ENCODE data around the gene ARL15.
"Not testable (repeated sequence)": the region's sequence is repeated elsewhere in the genome, so short reads cannot be mapped to it uniquely, and the experiment has no call there.

DNA sequence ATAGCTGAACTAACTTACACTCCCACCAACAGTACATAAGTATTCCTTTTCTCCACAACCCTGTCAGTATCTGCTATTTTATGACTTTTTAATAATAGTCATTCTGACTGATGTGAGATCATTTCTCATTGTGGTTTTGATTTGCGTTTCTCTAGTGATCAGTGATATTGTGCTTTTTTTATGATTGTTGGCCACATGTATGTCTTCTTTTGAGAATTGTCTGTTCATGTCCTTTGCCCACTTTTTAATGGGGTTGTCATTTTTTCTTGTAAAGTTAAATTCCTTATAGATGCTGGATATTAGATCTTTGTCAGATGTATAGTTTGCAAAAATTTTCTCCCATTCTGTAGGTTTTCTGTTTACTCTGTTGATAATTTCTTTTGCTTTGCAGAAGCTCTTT, 42.2 kb upstream of the ARL15 start:
- TF ChIP-seq, protein P1, sequence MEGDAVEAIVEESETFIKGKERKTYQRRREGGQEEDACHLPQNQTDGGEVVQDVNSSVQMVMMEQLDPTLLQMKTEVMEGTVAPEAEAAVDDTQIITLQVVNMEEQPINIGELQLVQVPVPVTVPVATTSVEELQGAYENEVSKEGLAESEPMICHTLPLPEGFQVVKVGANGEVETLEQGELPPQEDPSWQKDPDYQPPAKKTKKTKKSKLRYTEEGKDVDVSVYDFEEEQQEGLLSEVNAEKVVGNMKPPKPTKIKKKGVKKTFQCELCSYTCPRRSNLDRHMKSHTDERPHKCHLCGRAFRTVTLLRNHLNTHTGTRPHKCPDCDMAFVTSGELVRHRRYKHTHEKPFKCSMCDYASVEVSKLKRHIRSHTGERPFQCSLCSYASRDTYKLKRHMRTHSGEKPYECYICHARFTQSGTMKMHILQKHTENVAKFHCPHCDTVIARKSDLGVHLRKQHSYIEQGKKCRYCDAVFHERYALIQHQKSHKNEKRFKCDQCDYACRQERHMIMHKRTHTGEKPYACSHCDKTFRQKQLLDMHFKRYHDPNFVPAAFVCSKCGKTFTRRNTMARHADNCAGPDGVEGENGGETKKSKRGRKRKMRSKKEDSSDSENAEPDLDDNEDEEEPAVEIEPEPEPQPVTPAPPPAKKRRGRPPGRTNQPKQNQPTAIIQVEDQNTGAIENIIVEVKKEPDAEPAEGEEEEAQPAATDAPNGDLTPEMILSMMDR (IDR thresholded peaks at IDR 0.05) = not testable (repeated sequence)
- not testable (repeated sequence) for TF ChIP-seq EP300 (IDR thresholded peaks at IDR 0.05)
